NOMO-1 (cell line): ENCODE measurements around the gene ATP2C1.

Experiments
- DNase-seq, 2 experiments: peaks; one replicate each; lab custom pipeline; 2025; ENCODE audit not compliant: unreplicated experiment in 2 of 2; lab: John Stamatoyannopoulos, UW

Gene ATP2C1

DNA sequence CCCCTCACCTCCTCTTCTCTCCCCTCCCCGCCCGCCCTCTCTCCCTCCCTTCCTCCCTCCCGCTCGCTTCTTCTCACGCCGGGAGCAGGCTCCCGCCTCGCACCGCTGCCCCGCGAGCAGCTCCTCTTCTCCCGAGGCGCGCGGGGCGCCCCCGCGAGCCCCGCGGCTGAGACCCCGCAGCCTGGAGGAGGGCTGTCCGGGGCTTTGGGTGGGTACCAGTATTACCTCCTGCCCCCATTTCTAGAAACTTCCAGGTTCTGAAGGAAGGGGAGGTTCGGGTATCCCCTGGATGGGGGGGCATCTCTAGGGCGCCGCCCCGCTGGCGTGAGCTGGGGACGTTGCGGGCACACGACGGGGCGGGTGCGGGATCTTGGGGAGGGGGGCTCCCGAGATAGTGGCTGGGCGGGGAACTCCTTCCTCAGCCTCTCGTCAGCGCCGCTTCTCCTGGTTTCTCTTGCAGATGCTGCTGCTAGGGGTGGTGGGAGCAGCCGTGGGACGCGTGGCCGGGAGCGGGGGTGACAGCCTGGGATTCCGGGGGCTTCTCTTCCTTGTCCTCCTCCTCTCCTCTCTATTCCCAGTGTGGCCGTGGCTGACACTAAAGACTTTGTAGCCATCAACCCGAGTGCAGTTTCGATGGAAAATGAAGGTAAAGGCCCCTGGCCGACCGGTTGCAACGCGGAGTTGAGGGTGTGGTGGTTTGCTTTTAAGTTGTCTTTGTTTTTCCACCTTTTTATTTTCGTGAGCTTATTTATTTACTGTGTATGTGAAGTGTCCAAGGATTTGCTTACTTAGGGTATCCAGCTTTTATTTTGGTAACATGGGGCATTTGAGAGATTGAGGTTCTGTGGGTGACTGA is 474 bp downstream of the ATP2C1 start:
- DNase-seq: peak; percentile 32 to 59

GRCh38 chr3:130894986-130895280 is 1.0 kb downstream of the ATP2C1 start:
- no peak for DNase-seq

GRCh38 chr3:130895690-130896488 is 2.0 kb downstream of the ATP2C1 start:
- no peak for DNase-seq

- no peak for DNase-seq
Measured at GRCh38 chr3:130897316-130897715, 3.4 kb downstream of the ATP2C1 start.

- DNase-seq: no peak
Measured at GRCh38 chr3:130900959-130901358, 7.1 kb downstream of the ATP2C1 start.

DNA sequence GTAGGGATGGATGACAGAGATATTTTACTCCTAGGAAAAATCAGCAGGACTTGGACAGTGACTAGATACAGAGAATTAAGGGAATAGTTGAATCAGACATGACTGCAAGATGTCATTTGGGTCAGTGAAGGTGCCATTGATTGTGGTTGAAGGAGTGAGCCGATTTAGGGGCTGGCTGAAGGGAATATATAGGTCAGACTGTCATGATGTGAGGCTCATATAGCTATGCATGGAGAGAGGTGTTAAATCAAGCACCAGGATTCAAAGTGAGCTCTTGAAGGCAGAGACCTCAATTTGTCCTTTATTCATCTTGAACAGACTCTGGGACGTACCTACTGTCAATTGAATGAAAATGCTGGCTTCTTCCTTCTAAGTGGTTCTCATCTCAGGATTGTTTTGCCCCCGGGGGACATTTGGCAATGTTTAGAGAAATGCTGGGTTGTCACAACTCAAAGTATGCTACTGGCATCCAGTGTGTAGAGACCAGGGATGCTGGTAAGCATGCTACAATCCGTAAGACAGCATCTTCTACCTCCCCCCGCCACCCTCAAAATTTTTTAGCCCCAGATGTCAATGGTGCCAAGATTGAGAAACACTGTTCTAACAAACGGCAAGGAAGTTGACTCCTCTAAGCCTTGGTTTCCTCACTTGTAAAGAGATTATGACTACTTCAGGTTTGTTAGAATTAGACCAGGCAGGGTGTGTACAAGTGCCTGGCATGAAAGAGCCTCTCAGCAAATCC is 7.8 kb downstream of the ATP2C1 start:
- DNase-seq: no peak

- DNase-seq: no peak
Measured at GRCh38 chr3:130903412-130903908, 9.6 kb downstream of the ATP2C1 start.

- DNase-seq: peak in 1 of 2 experiments; percentile 11
Measured at GRCh38 chr3:130904491-130904890, 10.6 kb downstream of the ATP2C1 start.

DNA sequence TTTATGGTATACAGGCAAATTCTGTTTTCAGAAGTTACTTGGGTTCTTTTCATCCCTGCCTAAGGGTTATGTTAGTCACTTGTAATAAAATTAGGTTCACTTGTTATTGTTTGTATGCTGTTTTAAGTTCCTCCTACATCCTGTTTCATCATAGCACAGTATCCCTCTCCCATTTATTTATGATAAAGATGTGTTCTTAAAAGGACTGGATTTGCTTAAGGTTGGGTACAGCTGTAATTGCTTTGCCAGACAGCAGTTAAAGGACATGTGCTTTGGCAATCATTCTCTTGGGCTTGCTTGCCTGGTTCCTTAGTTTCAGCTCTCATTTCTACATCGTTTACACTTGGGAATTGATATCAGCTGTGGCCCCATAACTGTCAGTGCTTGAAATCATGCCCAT is 11.7 kb downstream of the ATP2C1 start:
- peak in 1 of 2 experiments; percentile 29 for DNase-seq

GRCh38 chr3:130906374-130906995 is 12.6 kb downstream of the ATP2C1 start:
- DNase-seq: no peak

DNA sequence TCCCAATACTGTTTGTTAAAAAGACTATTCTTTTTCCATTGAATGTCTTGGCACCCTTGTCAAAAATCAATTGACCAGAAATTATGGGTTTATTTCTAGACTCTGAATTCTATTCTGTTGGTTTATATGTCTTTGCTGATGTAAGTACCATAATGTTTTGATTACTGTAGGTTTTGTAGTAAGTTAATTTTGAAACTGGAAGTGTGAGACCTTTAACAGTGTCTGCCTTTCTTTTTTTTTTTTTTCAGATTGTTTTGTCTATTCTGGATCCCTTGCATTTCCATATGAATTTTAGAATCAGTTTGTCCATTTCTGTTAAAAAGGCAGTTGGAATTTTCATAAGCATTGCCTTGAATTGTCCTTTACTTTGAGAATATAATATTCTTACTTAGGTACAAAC is 13.6 kb downstream of the ATP2C1 start:
- DNase-seq: no peak

DNA sequence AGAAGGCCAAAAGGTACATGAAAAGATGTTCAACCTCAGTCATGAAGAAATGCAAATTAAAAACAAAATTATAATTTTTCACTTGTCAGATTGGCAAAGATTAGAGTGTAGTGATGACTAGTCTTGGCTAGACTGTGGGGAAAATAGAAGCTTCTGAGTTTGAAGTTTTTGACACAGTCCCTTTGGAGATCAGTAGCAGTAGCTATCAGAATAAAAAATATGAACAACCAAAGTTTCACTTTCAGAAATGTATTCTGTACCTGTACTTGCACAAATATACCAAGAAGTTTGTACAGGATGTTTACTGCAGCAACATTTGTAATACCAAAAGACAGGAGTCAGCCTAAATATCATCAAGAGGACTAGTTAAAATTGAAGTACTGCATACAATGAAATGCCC is 14.1 kb downstream of the ATP2C1 start:
- no peak for DNase-seq

DNA sequence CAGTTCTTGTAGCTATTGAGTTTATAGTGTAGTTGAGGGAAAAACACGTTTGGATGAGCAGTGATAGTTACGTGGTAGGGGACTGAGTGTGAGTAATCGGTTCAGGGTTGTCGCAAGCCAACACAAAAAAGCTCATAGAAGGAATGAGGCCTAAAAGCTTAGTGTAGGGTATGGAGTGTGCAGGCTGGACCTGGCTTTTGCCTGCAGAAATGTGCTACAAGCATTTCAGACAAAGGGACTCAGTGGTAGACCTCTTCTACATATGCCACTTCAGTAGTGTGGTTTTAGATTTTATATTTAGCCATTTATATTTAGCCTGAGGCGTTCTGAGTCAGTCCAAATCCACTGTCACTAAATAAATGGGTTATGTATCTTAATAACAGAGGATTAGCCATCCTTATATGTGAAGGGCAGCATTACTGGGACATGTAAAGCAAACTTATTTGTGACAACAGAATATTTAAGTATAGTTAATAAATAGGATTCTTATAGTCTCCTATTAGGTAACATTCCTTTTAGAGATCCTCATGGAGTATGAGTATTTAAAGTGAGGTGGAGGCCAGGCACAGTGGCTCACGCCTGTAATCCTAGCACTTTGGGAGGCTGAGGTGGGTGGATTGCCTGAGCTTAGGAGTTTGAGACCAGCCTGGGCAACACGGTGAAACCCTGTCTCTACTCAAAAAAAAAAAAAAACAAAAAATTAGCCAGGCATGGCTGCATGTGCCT is 21.8 kb downstream of the ATP2C1 start:
- no peak for DNase-seq

- DNase-seq: peak in 1 of 2 experiments; percentile 52
Measured at GRCh38 chr3:130916507-130917167, 22.8 kb downstream of the ATP2C1 start.

DNA sequence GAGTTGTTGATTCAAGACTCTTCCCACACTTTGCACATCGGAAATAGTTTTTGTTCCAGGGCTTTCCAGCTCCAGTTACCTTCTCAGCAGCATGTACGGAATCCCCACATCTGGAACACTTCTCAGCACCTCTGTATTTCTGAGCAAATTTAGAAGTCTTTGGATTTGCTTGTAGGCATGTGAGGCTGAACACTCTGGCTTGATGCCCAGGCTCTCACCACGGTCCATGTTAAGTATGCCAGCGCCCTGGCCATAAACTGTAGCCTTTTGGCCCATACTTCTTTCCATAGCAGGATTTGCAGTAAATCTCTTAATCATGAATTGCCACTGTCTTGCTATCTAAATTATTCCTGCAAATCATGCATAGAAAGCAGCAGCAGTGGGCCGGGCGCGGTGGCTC is 24.4 kb downstream of the ATP2C1 start:
- DNase-seq: no peak

DNA sequence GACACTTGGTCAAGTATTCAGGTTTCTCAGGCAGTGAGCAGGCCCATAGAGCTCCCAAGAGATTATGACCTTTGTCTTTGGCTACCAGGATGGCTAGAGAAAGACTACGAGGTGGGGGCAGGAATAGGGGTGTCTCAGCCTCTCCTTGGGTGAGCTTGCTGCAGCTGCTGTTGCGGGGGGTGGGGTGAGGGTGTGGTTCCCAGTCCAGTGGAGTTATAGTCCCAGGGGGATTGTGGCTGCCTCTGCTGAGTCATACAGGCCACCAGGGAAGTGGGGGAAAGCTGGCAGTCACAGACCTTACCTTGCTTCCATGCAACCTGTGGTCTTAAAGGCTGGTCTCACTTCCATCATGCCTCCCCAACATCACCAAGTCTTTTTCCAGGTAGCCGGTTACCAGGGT is 31.7 kb downstream of the ATP2C1 start:
- DNase-seq: no peak

DNA sequence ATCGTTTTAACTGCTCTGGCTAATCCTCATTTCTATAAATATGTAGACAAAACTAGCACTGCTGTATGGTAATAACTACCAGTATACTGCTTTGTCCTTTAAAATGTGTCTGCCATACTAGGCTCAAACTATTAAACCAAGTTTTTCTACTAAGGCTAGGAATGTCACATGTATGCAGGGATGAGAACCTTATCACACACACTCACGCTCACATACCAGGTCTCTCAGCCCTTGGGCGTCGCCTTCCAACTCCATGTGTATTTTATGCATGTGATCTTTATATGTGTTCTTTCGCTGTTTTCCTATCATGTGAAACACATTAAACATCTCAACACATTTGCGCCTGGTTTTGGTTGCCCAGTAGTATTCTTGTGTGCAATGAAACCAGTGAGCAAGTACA is 32.6 kb downstream of the ATP2C1 start:
- DNase-seq: no peak

DNA sequence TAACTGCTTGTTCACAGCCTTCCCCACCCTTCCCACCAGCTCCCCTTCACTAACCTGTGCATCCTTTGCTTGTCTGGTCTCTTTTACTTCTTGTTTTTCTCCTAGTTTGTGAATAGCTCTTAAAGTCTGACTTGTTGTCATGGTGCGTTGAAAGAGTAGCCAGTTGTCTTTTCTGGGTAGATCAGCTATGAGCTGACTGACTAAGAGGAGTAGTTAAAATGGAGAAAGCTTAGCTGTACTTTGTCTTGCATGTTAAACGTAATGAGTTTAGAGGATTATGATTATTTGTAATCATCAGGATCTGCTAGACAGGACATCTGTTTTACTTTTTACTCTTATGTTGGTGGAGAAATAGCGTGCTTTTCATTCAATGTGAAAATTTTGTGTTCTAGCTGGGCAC is 35.9 kb downstream of the ATP2C1 start:
- DNase-seq: no peak

DNA sequence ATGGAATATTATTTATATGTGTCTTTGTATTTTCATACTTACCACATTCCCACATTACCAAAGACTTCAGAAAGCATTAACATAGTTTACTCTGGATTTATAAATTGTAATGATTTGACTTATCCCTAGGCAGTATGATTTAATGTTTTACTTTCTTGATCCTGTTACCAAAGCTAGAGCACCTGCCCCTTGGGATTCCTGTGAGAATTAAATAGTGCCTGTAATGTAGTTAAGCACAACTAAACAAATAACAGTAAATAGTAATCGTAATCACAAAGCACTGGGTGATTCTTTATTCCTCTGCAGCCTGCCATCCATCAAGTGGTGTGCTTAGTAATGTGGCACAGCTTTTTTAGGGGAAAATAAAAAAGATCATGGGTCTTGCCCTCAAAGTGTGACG is 39.1 kb downstream of the ATP2C1 start:
- no peak for DNase-seq
